Loucy (cell line): ENCODE measurements around the gene PITX1.

ENCODE experiments used
- CTCF ChIP-seq: fragments of 200-600 bp; sonication (generic); conservative IDR thresholded peaks from 2 replicates; pipeline ENCODE4 v1.5.1; 2014; ENCODE audit warnings: mild to moderate bottlenecking, antibody characterized with exemption, low read length
- EZH2phosphoT487 ChIP-seq: fragments of 200-600 bp; IDR thresholded peaks from 2 replicates; pipeline ENCODE4 v1.6.1; 2018; ENCODE audit warnings: antibody characterized with exemption, mild to moderate bottlenecking, moderate library complexity, borderline replicate concordance

- no peak for TF ChIP-seq CTCF
- TF ChIP-seq EZH2phosphoT487, result no peak
Observed at GRCh38 chr5:135062216-135063055, 28.4 kb upstream of the PITX1 start.
